ENCODE results near the gene SPECC1L.
"Not testable (repeated sequence)": the region's sequence is repeated elsewhere in the genome, so short reads cannot be mapped to it uniquely, and the experiment has no call there.

Gene SPECC1L

GRCh38 chr22:24305260-24305692 is 34.6 kb downstream of the SPECC1L start:
- no peak for DNase-seq (ENCODE audit: low read depth, low spot score)
- CTCF ChIA-PET = no interaction called here

DNA sequence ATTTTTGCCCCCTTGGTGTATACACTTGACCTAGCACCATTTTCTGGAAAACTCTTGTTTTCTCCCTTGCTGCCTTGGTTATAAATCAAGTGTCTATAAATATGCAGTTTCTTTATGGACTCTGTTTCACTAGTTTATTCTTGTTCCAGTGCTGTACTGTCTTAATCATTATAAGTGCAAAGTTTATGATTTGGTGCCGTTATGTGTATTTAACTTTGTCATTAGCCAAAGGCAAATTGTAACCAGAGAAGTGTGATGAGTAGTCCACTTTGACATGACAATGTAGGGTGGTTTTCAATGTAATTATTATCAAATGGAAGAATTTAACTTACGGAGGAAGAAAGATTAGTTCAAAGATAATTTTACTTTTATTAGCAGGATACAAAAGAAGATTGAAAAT is 40.3 kb downstream of the SPECC1L start:
- H3K4me3 ChIP-seq (ENCODE audit: low read depth, low read length) = no peak overlapping the region
- CTCF ChIA-PET = no interaction called here
- no peak for DNase-seq (ENCODE audit: low read depth, low spot score)
- TF ChIP-seq CTCF (IDR thresholded peaks at IDR 0.05; ENCODE audit: insufficient read depth, low read length, missing control alignments) = no peak
- POLR2A ChIA-PET = no interaction called here

More at GRCh38 chr22:24305260-24305692, 34.6 kb downstream of the SPECC1L start:
- POLR2A ChIA-PET = no interaction called here
- no peak for TF ChIP-seq CTCF (IDR thresholded peaks at IDR 0.05; ENCODE audit: insufficient read depth, low read length, missing control alignments)
- no peak overlapping the region for H3K4me3 ChIP-seq (ENCODE audit: low read depth, low read length)

- no peak for DNase-seq (ENCODE audit: low read depth, low spot score)
- POLR2A ChIA-PET = no interaction called here
- CTCF ChIA-PET = interaction anchor here (1.1 kb wide), 1 partner anchor 14 kb away, joined by 4 read pairs; no protein-coding TSS in a partner anchor
- TF ChIP-seq CTCF (IDR thresholded peaks at IDR 0.05; ENCODE audit: insufficient read depth, low read length, missing control alignments) = no peak
- H3K4me3 ChIP-seq (ENCODE audit: low read depth, low read length) = no peak overlapping the region
These were observed 44.8 kb downstream of the SPECC1L start for GRCh38 chr22:24315367-24315966.

GRCh38 chr22:24316264-24316663 is 45.6 kb downstream of the SPECC1L start:
- H3K4me3 ChIP-seq (ENCODE audit: low read depth, low read length); DNase-seq (ENCODE audit: low read depth, low spot score); CTCF ChIA-PET; POLR2A ChIA-PET: not testable (repeated sequence)

GRCh38 chr22:24317511-24317910 is 46.9 kb downstream of the SPECC1L start:
- CTCF ChIA-PET; H3K4me3 ChIP-seq (ENCODE audit: low read depth, low read length); DNase-seq (ENCODE audit: low read depth, low spot score); POLR2A ChIA-PET: not testable (repeated sequence)

GRCh38 chr22:24319451-24319850 is 48.8 kb downstream of the SPECC1L start:
- CTCF ChIA-PET = interaction anchor here (10.6 kb wide), 1 partner anchor 206 kb away, joined by 122 read pairs; no protein-coding TSS in a partner anchor
- DNase-seq (ENCODE audit: low read depth, low spot score) = no peak
- POLR2A ChIA-PET = interaction anchor here (0.6 kb wide), 1 partner anchor 49 kb away, joined by 3 read pairs; the partner anchor contains the start of gene SPECC1L

DNA sequence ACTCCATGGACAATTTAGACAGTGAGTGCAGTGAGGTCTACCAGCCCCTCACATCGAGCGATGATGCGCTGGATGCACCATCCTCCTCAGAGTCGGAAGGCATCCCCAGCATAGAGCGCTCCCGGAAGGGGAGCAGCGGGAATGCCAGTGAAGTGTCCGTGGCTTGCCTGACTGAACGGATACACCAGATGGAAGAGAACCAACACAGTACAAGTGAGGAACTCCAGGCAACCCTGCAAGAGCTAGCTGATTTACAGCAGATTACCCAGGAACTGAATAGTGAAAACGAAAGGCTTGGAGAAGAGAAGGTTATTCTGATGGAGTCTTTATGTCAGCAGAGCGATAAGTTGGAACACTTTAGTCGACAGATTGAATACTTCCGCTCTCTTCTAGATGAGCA is 51.4 kb downstream of the SPECC1L start:
- no peak for TF ChIP-seq CTCF (IDR thresholded peaks at IDR 0.05; ENCODE audit: insufficient read depth, low read length, missing control alignments)
- H3K4me3 ChIP-seq (ENCODE audit: low read depth, low read length) = no peak overlapping the region
- DNase-seq (ENCODE audit: low read depth, low spot score) = no peak
- CTCF ChIA-PET = interaction anchor here (1.1 to 10.6 kb wide), 5 partner anchors 18 to 436 kb away, joined by 3 to 122 read pairs (median 4); no protein-coding TSS in a partner anchor
- POLR2A ChIA-PET = no interaction called here

More at GRCh38 chr22:24319451-24319850, 48.8 kb downstream of the SPECC1L start:
- no peak overlapping the region for H3K4me3 ChIP-seq (ENCODE audit: low read depth, low read length)
- no peak for TF ChIP-seq CTCF (IDR thresholded peaks at IDR 0.05; ENCODE audit: insufficient read depth, low read length, missing control alignments)
